ENCODE data around the gene RBM48. TPM values are rescaled to one million over a fixed set of nuclear protein-coding genes. Genes with fewer than 3 reads are reported as not detected.

RBM48 gene
- total RNA-seq, 3 donors from 2014 or later, result 12.4 to 15.7 (median 13.2) TPM

- Mint-ChIP-seq H3K4me1 (ENCODE audit: low read depth) (no peaks in the 10 kb centered on the region), H3K27me3 (ENCODE audit: low read depth) (no peaks in the 10 kb centered on the region), H3K4me3 (no peak overlapping the region), H3K36me3 (ENCODE audit: insufficient read depth) (peaks cover 23% of the 10 kb centered on the region), H3K9me3 (no peaks in the 10 kb centered on the region)
- ATAC-seq (no peak), DNase-seq (no peak)
Observed at GRCh38 chr7:92560602-92561001, 32.0 kb downstream of the RBM48 start.

- Mint-ChIP-seq H3K9me3 (no peaks in the 10 kb centered on the region), H3K36me3 (ENCODE audit: insufficient read depth) (peaks cover 30% of the 10 kb centered on the region), H3K4me3 (no peak overlapping the region), H3K4me1 (ENCODE audit: low read depth) (no peaks in the 10 kb centered on the region), H3K27me3 (ENCODE audit: low read depth) (no peaks in the 10 kb centered on the region)
- ATAC-seq, result no peak
- DNase-seq, result no peak
Observed at GRCh38 chr7:92563345-92563744, 34.8 kb downstream of the RBM48 start.

GRCh38 chr7:92567460-92567859 lies 38.9 kb downstream of the RBM48 start:
- Mint-ChIP-seq H3K4me1 (ENCODE audit: low read depth) (no peaks in the 10 kb centered on the region), H3K4me3 (no peak overlapping the region), H3K9me3 (no peaks in the 10 kb centered on the region), H3K36me3 (ENCODE audit: insufficient read depth) (peaks cover 46% of the 10 kb centered on the region), H3K27me3 (ENCODE audit: low read depth) (no peaks in the 10 kb centered on the region)
- DNase-seq, result no peak
- ATAC-seq, result no peak

GRCh38 chr7:92569137-92569536 lies 40.5 kb downstream of the RBM48 start:
- Mint-ChIP-seq H3K4me1 (ENCODE audit: low read depth) (peaks cover 1% of the 10 kb centered on the region), H3K9me3 (no peaks in the 10 kb centered on the region), H3K27me3 (ENCODE audit: low read depth) (no peaks in the 10 kb centered on the region), H3K4me3 (no peak overlapping the region), H3K36me3 (ENCODE audit: insufficient read depth) (peaks cover 39% of the 10 kb centered on the region)
- DNase-seq, result no peak
- ATAC-seq, result no peak

- peaks cover 42% of the 10 kb centered on the region for H3K36me3 Mint-ChIP-seq (ENCODE audit: insufficient read depth)
- H3K4me1 Mint-ChIP-seq (ENCODE audit: low read depth), result peaks cover 3% of the 10 kb centered on the region
- H3K27me3 Mint-ChIP-seq (ENCODE audit: low read depth), result no peaks in the 10 kb centered on the region
- H3K9me3 Mint-ChIP-seq, result no peaks in the 10 kb centered on the region
- DNase-seq, result no peak
- ATAC-seq, result no peak
- no peak overlapping the region for H3K4me3 Mint-ChIP-seq
Observed at GRCh38 chr7:92576296-92576695, 47.7 kb downstream of the RBM48 start.

GRCh38 chr7:92582948-92583347 lies 54.4 kb downstream of the RBM48 start:
- Mint-ChIP-seq H3K4me1 (ENCODE audit: low read depth) (peaks cover 43% of the 10 kb centered on the region), H3K36me3 (ENCODE audit: insufficient read depth) (peaks cover 39% of the 10 kb centered on the region), H3K4me3 (no peak overlapping the region), H3K27me3 (ENCODE audit: low read depth) (no peaks in the 10 kb centered on the region), H3K9me3 (no peaks in the 10 kb centered on the region)
- ATAC-seq (no peak), DNase-seq (no peak)

- ATAC-seq, result no peak
- H3K4me3 Mint-ChIP-seq, result no peak overlapping the region
- no peak for DNase-seq
Observed at GRCh38 chr7:92584953-92585352, 56.4 kb downstream of the RBM48 start.

GRCh38 chr7:92586403-92586802 lies 57.8 kb downstream of the RBM48 start:
- peak overlapping the region; percentile 7 for H3K4me3 Mint-ChIP-seq
- H3K4me1 Mint-ChIP-seq (ENCODE audit: low read depth), result peaks cover 65% of the 10 kb centered on the region
- no peak for ATAC-seq
- no peak for DNase-seq
- H3K9me3 Mint-ChIP-seq, result no peaks in the 10 kb centered on the region
- peaks cover 26% of the 10 kb centered on the region for H3K36me3 Mint-ChIP-seq (ENCODE audit: insufficient read depth)
- H3K27me3 Mint-ChIP-seq (ENCODE audit: low read depth), result no peaks in the 10 kb centered on the region

More at GRCh38 chr7:92584953-92585352, 56.4 kb downstream of the RBM48 start:
- no peaks in the 10 kb centered on the region for H3K9me3 Mint-ChIP-seq
- peaks cover 34% of the 10 kb centered on the region for H3K36me3 Mint-ChIP-seq (ENCODE audit: insufficient read depth)
- no peaks in the 10 kb centered on the region for H3K27me3 Mint-ChIP-seq (ENCODE audit: low read depth)
- peaks cover 60% of the 10 kb centered on the region for H3K4me1 Mint-ChIP-seq (ENCODE audit: low read depth)

GRCh38 chr7:92586841-92587240 lies 58.2 kb downstream of the RBM48 start:
- peaks cover 26% of the 10 kb centered on the region for H3K36me3 Mint-ChIP-seq (ENCODE audit: insufficient read depth)
- no peak for DNase-seq
- no peak for ATAC-seq
- no peaks in the 10 kb centered on the region for H3K27me3 Mint-ChIP-seq (ENCODE audit: low read depth)
- H3K4me3 Mint-ChIP-seq, result peak overlapping the region; percentile 7
- H3K4me1 Mint-ChIP-seq (ENCODE audit: low read depth), result peaks cover 65% of the 10 kb centered on the region
- no peaks in the 10 kb centered on the region for H3K9me3 Mint-ChIP-seq

Other genes starting within 250 kb of the RBM48 start
- gene GATAD1, start 81.3 kb upstream of the RBM48 start, total RNA-seq, result 10 to 100 TPM in 2 of 3 donors, 1 to 10 TPM in 1; 8.4 to 12.2 (median 10.4) TPM
- gene ERVW-1, start 50.8 kb upstream of the RBM48 start, total RNA-seq, result not detected
- gene PEX1, start 275 bp upstream of the RBM48 start, total RNA-seq, result 10 to 100 TPM; 12.4 to 15.9 (median 14.2) TPM
- gene FAM133B, start 61.6 kb downstream of the RBM48 start, total RNA-seq, result 10 to 100 TPM; 35.3 to 37.8 (median 36.0) TPM